ENCODE data around the gene CDH1. TPM values are rescaled to one million over a fixed set of nuclear protein-coding genes. Genes with fewer than 3 reads are reported as not detected.

The CDH1 gene
- total RNA-seq, 4 donors from 2014 or later, result 0.26 to 30.0 (median 2.6) TPM

- Histone ChIP-seq H3K4me3 (no peak overlapping the region), H3K27me3 (no peaks in the 10 kb centered on the region), H3K4me1 (no peaks in the 10 kb centered on the region), H3K27ac (no peak overlapping the region), H3K9me3 (no peaks in the 10 kb centered on the region), H3K36me3 (no peaks in the 10 kb centered on the region)
- no peak for TF ChIP-seq CTCF (IDR thresholded peaks at IDR 0.05)
- no peak for TF ChIP-seq POLR2A (IDR thresholded peaks at IDR 0.05)
- no peak for DNase-seq
- intact Hi-C loops (cut with DNase I; ENCODE audit: low total_unique reads), result no loop called here
Observed at GRCh38 chr16:68718590-68718989, 18.5 kb upstream of the CDH1 start.

GRCh38 chr16:68719993-68720489 is 17.1 kb upstream of the CDH1 start:
- Histone ChIP-seq H3K9me3 (no peaks in the 10 kb centered on the region), H3K4me3 (no peak overlapping the region), H3K4me1 (no peaks in the 10 kb centered on the region), H3K27ac (no peak overlapping the region), H3K27me3 (no peaks in the 10 kb centered on the region), H3K36me3 (no peaks in the 10 kb centered on the region)
- no peak for TF ChIP-seq POLR2A (IDR thresholded peaks at IDR 0.05)
- TF ChIP-seq CTCF (IDR thresholded peaks at IDR 0.05), result no peak
- intact Hi-C loops (cut with DNase I; ENCODE audit: low total_unique reads), result no loop called here
- DNase-seq, result no peak

GRCh38 chr16:68722119-68723024 is 14.7 kb upstream of the CDH1 start:
- no peaks in the 10 kb centered on the region for H3K9me3 ChIP-seq
- no peak overlapping the region for H3K27ac ChIP-seq
- TF ChIP-seq CTCF (IDR thresholded peaks at IDR 0.05), result no peak
- no peak for TF ChIP-seq POLR2A (IDR thresholded peaks at IDR 0.05)
- no peaks in the 10 kb centered on the region for H3K27me3 ChIP-seq
- H3K4me3 ChIP-seq, result no peak overlapping the region
- intact Hi-C loops (cut with DNase I; ENCODE audit: low total_unique reads), result no loop called here
- DNase-seq, result no peak
- H3K36me3 ChIP-seq, result no peaks in the 10 kb centered on the region
- H3K4me1 ChIP-seq, result no peaks in the 10 kb centered on the region

GRCh38 chr16:68724797-68725196 is 12.3 kb upstream of the CDH1 start:
- Histone ChIP-seq H3K9me3 (no peaks in the 10 kb centered on the region), H3K27me3 (peaks cover 0 to 3% of the 10 kb centered on the region in 2 donors), H3K27ac (no peak overlapping the region), H3K4me1 (no peaks in the 10 kb centered on the region), H3K4me3 (no peak overlapping the region), H3K36me3 (no peaks in the 10 kb centered on the region)
- no peak for DNase-seq
- intact Hi-C loops (cut with DNase I; ENCODE audit: low total_unique reads), result no loop called here
- TF ChIP-seq POLR2A (IDR thresholded peaks at IDR 0.05) (no peak), CTCF (IDR thresholded peaks at IDR 0.05) (no peak)

- H3K36me3 ChIP-seq, result no peaks in the 10 kb centered on the region
- no peak overlapping the region for H3K4me3 ChIP-seq
- no peak for DNase-seq
- H3K27me3 ChIP-seq, result peaks cover 0 to 3% of the 10 kb centered on the region in 2 donors
- TF ChIP-seq POLR2A (IDR thresholded peaks at IDR 0.05) (no peak), CTCF (IDR thresholded peaks at IDR 0.05) (no peak)
- no peaks in the 10 kb centered on the region for H3K4me1 ChIP-seq
- H3K9me3 ChIP-seq, result no peaks in the 10 kb centered on the region
- intact Hi-C loops (cut with DNase I; ENCODE audit: low total_unique reads), result no loop called here
- no peak overlapping the region for H3K27ac ChIP-seq
Observed at GRCh38 chr16:68728523-68728922, 8.6 kb upstream of the CDH1 start.

Data from uterus (tissue), 4 donors.